Keratinocyte (primary cell): ENCODE measurements around the gene FLNB. TPM values are rescaled to one million over a fixed set of nuclear protein-coding genes. Genes with fewer than 3 reads are reported as not detected.

Experiments
- DNase-seq: peaks from one replicate; pipeline ENCODE4 v3.0.0-alpha.2; 2011; ENCODE audit warnings: low read depth, missing footprints, low spot score
- FAIRE-seq: peaks from 2 replicates; lab custom pipeline; 2011; peaks lifted over from hg19 to GRCh38; lab: Jason Lieb, UNC
- H2AFZ ChIP-seq: 2 replicates; pipeline ENCODE4 v1.6.0; 2012; ENCODE audit warnings: low read length, control low read depth, inconsistent platforms; ENCODE audit not compliant: control insufficient read depth
- H3K27ac ChIP-seq: 2 replicates; pipeline ENCODE4 v1.5.1; 2011; ENCODE audit warnings: low read length; ENCODE audit not compliant: control insufficient read depth, insufficient read depth
- H3K27me3 ChIP-seq: 3 replicates; pipeline ENCODE4 v1.6.0; 2011; ENCODE audit warnings: low read length; ENCODE audit not compliant: control insufficient read depth, insufficient read depth; ENCODE audit errors: extremely low read depth
- H3K36me3 ChIP-seq, 2 experiments: 2 replicates in 1 of 2; 3 replicates in 1 of 2; pipeline ENCODE4 v1.5.1; 2011; ENCODE audit warnings: low read length in 2 of 2, mild to moderate bottlenecking in 1 of 2; ENCODE audit not compliant: control insufficient read depth in 2 of 2, insufficient read depth in 2 of 2; ENCODE audit errors: extremely low read depth in 1 of 2
- H3K4me1 ChIP-seq: 3 replicates; pipeline ENCODE4 v1.5.1; 2011; ENCODE audit warnings: low read length; ENCODE audit not compliant: control insufficient read depth, insufficient read depth; ENCODE audit errors: extremely low read depth
- H3K4me2 ChIP-seq: 3 replicates; pipeline ENCODE4 v1.6.0; 2011; ENCODE audit warnings: low read depth, low read length; ENCODE audit not compliant: control insufficient read depth, insufficient read depth; ENCODE audit errors: extremely low read depth
- H3K4me3 ChIP-seq, 3 experiments: fragments of 200-600 bp in 1 of 3; sonication (generic) in 1 of 3; 2 replicates in 2 of 3; 3 replicates in 1 of 3; pipeline ENCODE4 v1.5.1; 2011 to 2016; ENCODE audit warnings: low read length in 3 of 3, mild to moderate bottlenecking in 3 of 3, control low read depth in 2 of 3, inconsistent platforms in 1 of 3, low read depth in 1 of 3, mixed read lengths in 1 of 3, mixed run types in 1 of 3, moderate library complexity in 1 of 3; ENCODE audit not compliant: control insufficient read depth in 2 of 3, insufficient read depth in 2 of 3; ENCODE audit errors: extremely low read depth in 1 of 3
- H3K79me2 ChIP-seq: 2 replicates; pipeline ENCODE4 v1.6.0; 2012; ENCODE audit warnings: low read length; ENCODE audit not compliant: control insufficient read depth, insufficient read depth
- H3K9ac ChIP-seq: 3 replicates; pipeline ENCODE4 v1.6.0; 2011; ENCODE audit warnings: low read length; ENCODE audit not compliant: control insufficient read depth, insufficient read depth; ENCODE audit errors: extremely low read depth
- H3K9me1 ChIP-seq: 3 replicates; pipeline ENCODE4 v1.6.0; 2011; ENCODE audit warnings: low read length; ENCODE audit not compliant: control insufficient read depth, insufficient read depth; ENCODE audit errors: extremely low read depth
- H3K9me3 ChIP-seq: 2 replicates; pipeline ENCODE4 v1.5.1; 2012; ENCODE audit warnings: low read depth, low read length; ENCODE audit not compliant: control insufficient read depth
- H4K20me1 ChIP-seq: 3 replicates; pipeline ENCODE4 v1.6.0; 2011; ENCODE audit warnings: low read length; ENCODE audit not compliant: control insufficient read depth, insufficient read depth; ENCODE audit errors: extremely low read depth
- CTCF ChIP-seq, 3 experiments: IDR thresholded peaks in 1 of 3; conservative IDR thresholded peaks in 1 of 3; optimal IDR thresholded peaks in 1 of 3; 2 replicates in 2 of 3; 3 replicates in 1 of 3; pipeline versions ENCODE3 to v1.5.1; 2011; ENCODE audit warnings: low read length in 3 of 3, mild to moderate bottlenecking in 3 of 3, moderate library complexity in 2 of 3, control low read depth in 1 of 3, inconsistent platforms in 1 of 3; ENCODE audit not compliant: insufficient read depth in 2 of 3; ENCODE audit errors: extremely low read depth in 1 of 3
- EZH2 ChIP-seq: IDR thresholded peaks from one replicate; pipeline ENCODE4 v1.6.1; 2012; ENCODE audit warnings: inconsistent platforms, mild to moderate bottlenecking, low read length, moderate library complexity
- dilution Hi-C: fragments of 300-500 bp; cut with MboI; formaldehyde crosslinking; loops from one replicate; pipeline ENCODE4 v1.7.0; 2020; ENCODE audit warnings: low sequenced_read_pairs; ENCODE audit not compliant: extremely low pct_ligation_motif_present
- polyA plus RNA-seq, 5 experiments: library from polyadenylated mRNA; depleted of rRNA in 3 of 5; stranded (reverse) in 3 of 5; stranded (forward) in 1 of 5; unstranded in 1 of 5; fragments of >200 nt; gene quantifications; 1 replicate in 1 of 5; 2 replicates in 3 of 5; 3 replicates in 1 of 5; pipeline versions ENCODE4 v1.2.1 to v1.2.3, GENCODE V29; 2011 to 2012; ENCODE audit warnings: missing spikeins in 2 of 5, low read depth in 1 of 5, low replicate concordance in 1 of 5

Gene FLNB
- polyA plus RNA-seq, 1 donor (not counting 4 experiments of a cell fraction or from before 2014, with no cell fraction given) = 289 TPM

GRCh38 chr3:58216496-58217195, 208.4 kb downstream of the FLNB start:
- DNase-seq = peak; percentile 86
- no peak overlapping the region for H2AFZ ChIP-seq

GRCh38 chr3:58217209-58217811, 209.1 kb downstream of the FLNB start:
- peak overlapping the region; percentile 56 for H3K4me2 ChIP-seq
- peak; percentile 63 for DNase-seq
- dilution Hi-C loops = no loop called here
- H3K9me3 ChIP-seq = no peaks in the 10 kb centered on the region
- H4K20me1 ChIP-seq = no peaks in the 10 kb centered on the region
- H3K4me1 ChIP-seq = peaks cover 47% of the 10 kb centered on the region
- H3K79me2 ChIP-seq = no peaks in the 10 kb centered on the region
- H2AFZ ChIP-seq = no peak overlapping the region
- peak overlapping the region; percentile 82 for H3K27ac ChIP-seq
- H3K4me3 ChIP-seq = no peak overlapping the region
- TF ChIP-seq CTCF (optimal IDR thresholded peaks at IDR 0.05 in 1 of 3, IDR thresholded peaks at IDR 0.05 in 1 of 3, conservative IDR thresholded peaks at IDR 0.05 in 1 of 3; ENCODE audit: extremely low read depth in 1 of 3, insufficient read depth in 2 of 3, low read length in 3 of 3) (peak; percentile 88 to 99 (median 95)), EZH2 (no peak)
- no peaks in the 10 kb centered on the region for H3K27me3 ChIP-seq
- no peaks in the 10 kb centered on the region for H3K36me3 ChIP-seq
- peak overlapping the region; percentile 56 for H3K9ac ChIP-seq
- FAIRE-seq = peak; percentile 82
- peaks cover 2% of the 10 kb centered on the region for H3K9me1 ChIP-seq

More at GRCh38 chr3:58216496-58217195, 208.4 kb downstream of the FLNB start:
- Histone ChIP-seq H3K36me3 (no peaks in the 10 kb centered on the region), H3K27me3 (no peaks in the 10 kb centered on the region), H3K4me1 (peaks cover 41% of the 10 kb centered on the region), H4K20me1 (no peaks in the 10 kb centered on the region), H3K4me3 (no peak overlapping the region), H3K27ac (peak overlapping the region; percentile 82), H3K79me2 (no peaks in the 10 kb centered on the region), H3K9ac (peak overlapping the region; percentile 56), H3K4me2 (peak overlapping the region; percentile 56), H3K9me1 (peaks cover 2% of the 10 kb centered on the region), H3K9me3 (no peaks in the 10 kb centered on the region)
- FAIRE-seq = peak; percentile 75
- TF ChIP-seq EZH2 (no peak), CTCF (optimal IDR thresholded peaks at IDR 0.05 in 1 of 3, IDR thresholded peaks at IDR 0.05 in 1 of 3, conservative IDR thresholded peaks at IDR 0.05 in 1 of 3; ENCODE audit: extremely low read depth in 1 of 3, insufficient read depth in 2 of 3, low read length in 3 of 3) (no peak)
- dilution Hi-C loops = no loop called here
